Measurements from ENCODE around the gene BACE1. TPM values are rescaled to one million over a fixed set of nuclear protein-coding genes. Genes with fewer than 3 reads are reported as not detected.

Gene BACE1
- total RNA-seq, 1 experiment from 2014 or later, result 10.2 TPM

GRCh38 chr11:117287668-117288067 is 28.4 kb downstream of the BACE1 start:
- Mint-ChIP-seq H3K4me3 (no peak overlapping the region), H3K27ac (no peak overlapping the region), H3K36me3 (ENCODE audit: insufficient read depth in 1 of 3, low read depth in 3 of 3) (peaks cover 20 to 72% (median 62%) of the 10 kb centered on the region in 3 experiments; a peak in 6 of 7 replicates), H3K27me3 (ENCODE audit: low read depth) (no peaks in the 10 kb centered on the region), H3K4me1 (no peaks in the 10 kb centered on the region), H3K9me3 (no peaks in the 10 kb centered on the region)
- Histone ChIP-seq H3K4ac (ENCODE audit: low read depth, low read length) (no peak overlapping the region), H3K23ac (ENCODE audit: insufficient read length, low read depth, low read length) (no peak overlapping the region), H2AK5ac (ENCODE audit: insufficient read length, low read length) (no peak overlapping the region), H4K8ac (replicated peaks; ENCODE audit: insufficient read length, low read depth, low read length) (no peak overlapping the region), H3K27me3 (ENCODE audit: insufficient read depth, low read length) (no peaks in the 10 kb centered on the region), H3K23me2 (ENCODE audit: insufficient read length, low read depth, low read length, poor library complexity, severe bottlenecking) (no peaks in the 10 kb centered on the region), H3K18ac (ENCODE audit: insufficient read length, low read depth, low read length) (no peak overlapping the region), H2BK5ac (ENCODE audit: insufficient read length, low read length) (no peak overlapping the region), H3K79me1 (ENCODE audit: insufficient read depth, low read depth, low read length, poor library complexity, severe bottlenecking) (no peaks in the 10 kb centered on the region), H3K4me2 (ENCODE audit: insufficient read depth, insufficient read length, low read length) (no peak overlapping the region), H3K9me3 (ENCODE audit: control insufficient read depth, low read depth, low read length) (no peaks in the 10 kb centered on the region), H3K27ac (ENCODE audit: insufficient read length, low read depth, low read length) (no peak overlapping the region), H3K56ac (ENCODE audit: insufficient read length, low read depth, low read length) (no peak overlapping the region), H3K9ac (ENCODE audit: extremely low read depth, insufficient read length, low read length) (no peak overlapping the region), H2BK120ac (ENCODE audit: low read depth, low read length, poor library complexity, severe bottlenecking) (no peak overlapping the region), H3K4me1 (ENCODE audit: insufficient read depth, low read length) (no peaks in the 10 kb centered on the region), H3K79me2 (ENCODE audit: insufficient read depth, low read length) (no peaks in the 10 kb centered on the region), H3T11ph (ENCODE audit: low read length) (no peak overlapping the region), H4K20me1 (ENCODE audit: control insufficient read depth, insufficient read depth, insufficient read length) (no peaks in the 10 kb centered on the region), H4K5ac (ENCODE audit: insufficient read length, low read depth, low read length) (no peak overlapping the region), H2BK20ac (ENCODE audit: low read depth, low read length, poor library complexity, severe bottlenecking) (no peak overlapping the region), H2BK12ac (ENCODE audit: insufficient read length, low read depth, low read length) (no peak overlapping the region), H3K14ac (ENCODE audit: insufficient read depth, low read length) (no peak overlapping the region), H2BK15ac (ENCODE audit: low read depth, low read length) (no peak overlapping the region), H2AFZ (ENCODE audit: low read length) (no peak overlapping the region), H4K91ac (ENCODE audit: insufficient read length, low read depth, low read length) (no peak overlapping the region)
- DNase-seq, result no peak
- no peak for TF ChIP-seq CTCF (conservative IDR thresholded peaks at IDR 0.05)
- no CpG with 5 or more reads among the region's 3 CpGs for WGBS (ENCODE audit: extremely low coverage, insufficient read length, low lambda C conversion rate)
